HEK293 (cell line): ENCODE measurements around the gene TNMD.

Experiments used
- CTCF ChIP-seq: fragments of 450-650 bp; formaldehyde crosslinking; IDR thresholded peaks from 2 replicates; pipeline ENCODE4 v1.5.1; 2016; ENCODE audit warnings: missing biosample characterization, missing genetic modification characterization
- GLI4 ChIP-seq: fragments of 450-650 bp; formaldehyde crosslinking; IDR thresholded peaks from 2 replicates; pipeline ENCODE4 v1.5.1; 2016; ENCODE audit warnings: missing biosample characterization, missing genetic modification characterization
- MYNN ChIP-seq: fragments of 450-650 bp; formaldehyde crosslinking; IDR thresholded peaks from 2 replicates; pipeline ENCODE4 v1.5.1; 2016; ENCODE audit warnings: missing biosample characterization, missing genetic modification characterization, borderline replicate concordance
- SETDB1 ChIP-seq: IDR thresholded peaks from one replicate; pipeline ENCODE4 v1.6.1; 2017; ENCODE audit warnings: mild to moderate bottlenecking, low read length, moderate library complexity, mixed read lengths; ENCODE audit not compliant: insufficient read length
- SP2 ChIP-seq: fragments of 450-650 bp; formaldehyde crosslinking; IDR thresholded peaks from 2 replicates; pipeline ENCODE4 v1.5.1; 2016; ENCODE audit warnings: missing biosample characterization, missing genetic modification characterization
- ZBTB7A ChIP-seq: fragments of 450-650 bp; formaldehyde crosslinking; IDR thresholded peaks from 2 replicates; pipeline ENCODE4 v1.5.1; 2016; ENCODE audit warnings: low read depth, missing biosample characterization, missing genetic modification characterization
- ZFP41 ChIP-seq: fragments of 450-650 bp; formaldehyde crosslinking; IDR thresholded peaks from 2 replicates; pipeline ENCODE4 v1.5.1; 2016; ENCODE audit warnings: missing biosample characterization, missing genetic modification characterization, borderline replicate concordance
- ZNF18 ChIP-seq: fragments of 450-650 bp; formaldehyde crosslinking; IDR thresholded peaks from 2 replicates; pipeline ENCODE4 v1.5.1; 2016; ENCODE audit warnings: missing biosample characterization, missing genetic modification characterization
- ZNF239 ChIP-seq: fragments of 450-650 bp; formaldehyde crosslinking; IDR thresholded peaks from 2 replicates; pipeline ENCODE4 v1.5.1; 2016; ENCODE audit warnings: missing biosample characterization, missing genetic modification characterization
- ZNF391 ChIP-seq: fragments of 450-650 bp; formaldehyde crosslinking; IDR thresholded peaks from 2 replicates; pipeline ENCODE4 v1.5.1; 2016; ENCODE audit warnings: low read depth, missing biosample characterization, missing genetic modification characterization, borderline replicate concordance
- ZNF426 ChIP-seq: fragments of 450-650 bp; formaldehyde crosslinking; IDR thresholded peaks from 2 replicates; pipeline ENCODE4 v1.5.1; 2017; ENCODE audit warnings: missing biosample characterization, missing genetic modification characterization, mild to moderate bottlenecking, inconsistent platforms, moderate library complexity
- ZNF660 ChIP-seq: fragments of 450-650 bp; IDR thresholded peaks from 2 replicates; pipeline ENCODE4 v1.5.1; 2018; ENCODE audit warnings: missing biosample characterization, mild to moderate bottlenecking, missing genetic modification characterization

- TF ChIP-seq CTCF (tag by site-specific recombination): no peak
- no peak for TF ChIP-seq MYNN (tag by site-specific recombination)
- no peak for TF ChIP-seq ZNF239 (tag by site-specific recombination)
- no peak for TF ChIP-seq ZFP41 (tag by site-specific recombination)
- TF ChIP-seq ZBTB7A (tag by site-specific recombination): no peak
- TF ChIP-seq SP2: no peak
- no peak for TF ChIP-seq ZNF660 (tag by site-specific recombination)
- TF ChIP-seq GLI4: no peak
- no peak for TF ChIP-seq ZNF391 (tag by site-specific recombination)
- no peak for TF ChIP-seq ZNF426 (tag by site-specific recombination)
- TF ChIP-seq SETDB1: no peak
- TF ChIP-seq ZNF18: no peak
These were observed 22.0 kb downstream of the TNMD start for GRCh38 chrX:100606753-100607152.
